Osteocyte (in vitro differentiated cells): ENCODE measurements around the gene EGFR. TPM values are rescaled to one million over a fixed set of nuclear protein-coding genes. Genes with fewer than 3 reads are reported as not detected.

Experiments
- DNase-seq: peaks from one replicate; pipeline ENCODE4 v3.0.0; 2021; ENCODE audit warnings: mixed read lengths; ENCODE audit not compliant: unreplicated experiment; ENCODE audit errors: extremely low spot score
- H3K27ac Mint-ChIP-seq: one replicate; pipeline ENCODE4 v1.8.0; 2021; ENCODE audit warnings: mild to moderate bottlenecking, mixed read lengths; ENCODE audit not compliant: unreplicated experiment
- H3K27me3 Mint-ChIP-seq: one replicate; pipeline ENCODE4 v1.8.0; 2021; ENCODE audit warnings: mixed read lengths; ENCODE audit not compliant: unreplicated experiment
- H3K36me3 Mint-ChIP-seq: one replicate; pipeline ENCODE4 v1.8.0; 2021; ENCODE audit warnings: mixed read lengths; ENCODE audit not compliant: unreplicated experiment
- H3K4me1 Mint-ChIP-seq: one replicate; pipeline ENCODE4 v1.8.0; 2021; ENCODE audit warnings: mixed read lengths; ENCODE audit not compliant: unreplicated experiment
- H3K4me3 Mint-ChIP-seq: one replicate; pipeline ENCODE4 v1.8.0; 2021; ENCODE audit warnings: mild to moderate bottlenecking, moderate library complexity, mixed read lengths; ENCODE audit not compliant: unreplicated experiment
- H3K9me3 Mint-ChIP-seq: one replicate; pipeline ENCODE4 v1.8.0; 2021; ENCODE audit warnings: mixed read lengths; ENCODE audit not compliant: unreplicated experiment
- CTCF ChIP-seq: fragments of 200-600 bp; sonication (generic); IDR thresholded peaks from 2 replicates; pipeline ENCODE4 v1.5.0; 2021; ENCODE audit warnings: antibody characterized with exemption, mild to moderate bottlenecking, moderate library complexity
- total RNA-seq: library from RNA; stranded (reverse); gene quantifications from 2 replicates; pipeline ENCODE4 v1.2.1, GENCODE V29; 2021

The EGFR gene
- total RNA-seq, 1 donor from 2014 or later: 56.5 TPM

- H3K27ac Mint-ChIP-seq: no peak overlapping the region
- H3K27me3 Mint-ChIP-seq: peaks cover 14% of the 10 kb centered on the region
- H3K36me3 Mint-ChIP-seq: peaks cover 6% of the 10 kb centered on the region
- H3K4me3 Mint-ChIP-seq: no peak overlapping the region
- no peaks in the 10 kb centered on the region for H3K4me1 Mint-ChIP-seq
- no peak for TF ChIP-seq CTCF
- DNase-seq: no peak
- H3K9me3 Mint-ChIP-seq: peaks cover 10% of the 10 kb centered on the region
These were observed 216.3 kb downstream of the EGFR start for GRCh38 chr7:55235115-55235514.

- no peak overlapping the region for H3K4me3 Mint-ChIP-seq
- DNase-seq: no peak
- no peaks in the 10 kb centered on the region for H3K4me1 Mint-ChIP-seq
- peaks cover 3% of the 10 kb centered on the region for H3K9me3 Mint-ChIP-seq
- no peak overlapping the region for H3K27ac Mint-ChIP-seq
- no peaks in the 10 kb centered on the region for H3K36me3 Mint-ChIP-seq
- TF ChIP-seq CTCF: no peak
- H3K27me3 Mint-ChIP-seq: peaks cover 15% of the 10 kb centered on the region
These were observed 217.0 kb downstream of the EGFR start for GRCh38 chr7:55235801-55236200.

- H3K36me3 Mint-ChIP-seq: no peaks in the 10 kb centered on the region
- H3K9me3 Mint-ChIP-seq: no peaks in the 10 kb centered on the region
- H3K4me1 Mint-ChIP-seq: peaks cover under 1% of the 10 kb centered on the region
- no peak overlapping the region for H3K4me3 Mint-ChIP-seq
- TF ChIP-seq CTCF: no peak
- H3K27ac Mint-ChIP-seq: no peak overlapping the region
- peaks cover 15% of the 10 kb centered on the region for H3K27me3 Mint-ChIP-seq
- DNase-seq: no peak
These were observed 217.7 kb downstream of the EGFR start for GRCh38 chr7:55236476-55236875.

GRCh38 chr7:55237156-55237893 lies 218.5 kb downstream of the EGFR start:
- DNase-seq: no peak
- H3K27ac Mint-ChIP-seq: no peak overlapping the region
- no peak for TF ChIP-seq CTCF

GRCh38 chr7:55239406-55239805 lies 220.6 kb downstream of the EGFR start:
- no peaks in the 10 kb centered on the region for H3K36me3 Mint-ChIP-seq
- no peak overlapping the region for H3K27ac Mint-ChIP-seq
- no peak for DNase-seq
- H3K27me3 Mint-ChIP-seq: peaks cover 15% of the 10 kb centered on the region
- no peak overlapping the region for H3K4me3 Mint-ChIP-seq
- H3K4me1 Mint-ChIP-seq: peaks cover 6% of the 10 kb centered on the region
- H3K9me3 Mint-ChIP-seq: no peaks in the 10 kb centered on the region
- no peak for TF ChIP-seq CTCF

More at GRCh38 chr7:55237156-55237893, 218.5 kb downstream of the EGFR start:
- Mint-ChIP-seq H3K36me3 (no peaks in the 10 kb centered on the region), H3K27me3 (peaks cover 15% of the 10 kb centered on the region), H3K4me3 (no peak overlapping the region), H3K9me3 (no peaks in the 10 kb centered on the region), H3K4me1 (peaks cover 4% of the 10 kb centered on the region)
